GM06990 (cell line): Measurements from ENCODE around the gene NECTIN1.

Source experiments
- DNase-seq: peaks from one replicate; pipeline ENCODE4 v3.0.0-alpha.2; 2011; ENCODE audit not compliant: insufficient read length; ENCODE audit errors: extremely low read depth
- H3K27me3 ChIP-seq: replicated peaks from 2 replicates; pipeline ENCODE4 v1.6.0; 2011; ENCODE audit warnings: low read length; ENCODE audit not compliant: control insufficient read depth, insufficient read depth
- H3K36me3 ChIP-seq: 2 replicates; pipeline ENCODE4 v1.5.1; 2011; ENCODE audit warnings: low read length; ENCODE audit not compliant: control insufficient read depth, insufficient read depth
- H3K4me3 ChIP-seq: replicated peaks from 2 replicates; pipeline ENCODE4 v1.5.1; 2011; ENCODE audit warnings: low read depth, mild to moderate bottlenecking, control low read depth, low read length
- TF ChIP-seq, protein P1 (sequence below): IDR thresholded peaks from 2 replicates; pipeline ENCODE4 v1.5.1; 2011; ENCODE audit warnings: low read length, control low read depth, mild to moderate bottlenecking, inconsistent platforms; ENCODE audit not compliant: insufficient read depth, poor library complexity, severe bottlenecking

The NECTIN1 gene

DNA sequence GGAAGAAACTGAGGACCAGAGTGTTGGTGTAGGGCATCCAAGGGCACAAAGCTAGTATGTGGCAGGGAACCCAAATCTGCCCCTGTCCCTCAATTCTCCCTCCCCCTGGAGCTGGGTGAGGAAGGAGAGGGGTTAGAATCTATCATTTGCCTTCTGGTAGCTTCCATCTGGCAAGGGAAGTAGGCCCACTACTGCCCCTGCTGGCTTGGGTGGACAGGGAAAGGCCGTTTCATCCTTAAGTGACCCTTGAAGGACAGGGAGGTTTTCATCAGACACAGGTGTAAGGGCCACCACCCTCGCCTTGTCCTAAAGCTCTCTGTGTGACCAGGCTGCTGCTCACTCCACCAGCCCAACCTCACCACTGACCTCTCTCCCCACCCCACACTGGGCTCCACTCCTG is 22.1 kb downstream of the NECTIN1 start:
- no peaks in the 10 kb centered on the region for H3K27me3 ChIP-seq
- no peak for DNase-seq
- no peaks in the 10 kb centered on the region for H3K36me3 ChIP-seq
- H3K4me3 ChIP-seq = no peak overlapping the region
- TF ChIP-seq, protein P1, sequence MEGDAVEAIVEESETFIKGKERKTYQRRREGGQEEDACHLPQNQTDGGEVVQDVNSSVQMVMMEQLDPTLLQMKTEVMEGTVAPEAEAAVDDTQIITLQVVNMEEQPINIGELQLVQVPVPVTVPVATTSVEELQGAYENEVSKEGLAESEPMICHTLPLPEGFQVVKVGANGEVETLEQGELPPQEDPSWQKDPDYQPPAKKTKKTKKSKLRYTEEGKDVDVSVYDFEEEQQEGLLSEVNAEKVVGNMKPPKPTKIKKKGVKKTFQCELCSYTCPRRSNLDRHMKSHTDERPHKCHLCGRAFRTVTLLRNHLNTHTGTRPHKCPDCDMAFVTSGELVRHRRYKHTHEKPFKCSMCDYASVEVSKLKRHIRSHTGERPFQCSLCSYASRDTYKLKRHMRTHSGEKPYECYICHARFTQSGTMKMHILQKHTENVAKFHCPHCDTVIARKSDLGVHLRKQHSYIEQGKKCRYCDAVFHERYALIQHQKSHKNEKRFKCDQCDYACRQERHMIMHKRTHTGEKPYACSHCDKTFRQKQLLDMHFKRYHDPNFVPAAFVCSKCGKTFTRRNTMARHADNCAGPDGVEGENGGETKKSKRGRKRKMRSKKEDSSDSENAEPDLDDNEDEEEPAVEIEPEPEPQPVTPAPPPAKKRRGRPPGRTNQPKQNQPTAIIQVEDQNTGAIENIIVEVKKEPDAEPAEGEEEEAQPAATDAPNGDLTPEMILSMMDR = peak; percentile 18

DNA sequence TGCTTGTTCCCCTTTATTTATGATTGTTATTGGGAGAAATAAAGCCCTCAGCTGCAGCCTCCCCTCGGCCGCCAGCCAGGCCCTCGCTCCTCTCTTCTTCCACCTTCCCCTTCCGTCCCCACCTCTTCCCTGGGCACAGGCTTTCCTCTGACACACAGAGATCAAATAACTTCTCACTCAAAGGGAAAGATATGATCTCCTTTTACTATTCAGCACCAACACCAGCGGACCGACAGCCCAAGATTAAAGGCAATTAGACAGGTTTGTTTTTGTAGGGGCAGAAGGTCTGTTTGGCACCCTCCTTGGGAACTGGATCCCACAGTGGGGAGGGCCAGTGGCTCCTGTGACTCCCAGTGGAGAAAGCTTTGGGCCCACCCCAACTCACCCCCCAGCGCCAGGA is 23.0 kb downstream of the NECTIN1 start:
- Histone ChIP-seq H3K36me3 (no peaks in the 10 kb centered on the region), H3K4me3 (no peak overlapping the region), H3K27me3 (no peaks in the 10 kb centered on the region)
- TF ChIP-seq, protein P1 = no peak
- no peak for DNase-seq

DNA sequence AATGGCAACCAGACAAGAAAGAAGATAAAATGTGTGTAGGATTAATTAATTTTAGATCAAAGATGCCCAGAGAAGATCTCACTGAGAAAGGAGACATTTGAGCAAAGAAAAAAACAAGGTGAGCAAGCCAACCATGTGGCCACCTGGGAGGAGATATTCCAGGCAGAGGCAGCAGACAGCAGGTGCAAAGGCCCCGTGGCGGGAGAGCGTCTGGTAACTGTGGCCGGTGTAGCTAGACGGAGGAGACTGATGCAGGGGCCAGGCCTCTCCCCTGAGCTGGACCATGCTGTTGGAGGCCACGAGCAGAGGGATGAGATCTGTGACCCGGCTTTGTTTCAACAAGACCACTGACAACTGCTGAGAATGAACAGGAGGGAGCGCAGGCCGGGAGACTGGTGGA is 23.6 kb downstream of the NECTIN1 start:
- TF ChIP-seq, protein P1 = no peak
- DNase-seq = no peak
- no peak overlapping the region for H3K4me3 ChIP-seq
- no peaks in the 10 kb centered on the region for H3K36me3 ChIP-seq
- H3K27me3 ChIP-seq = no peaks in the 10 kb centered on the region

DNA sequence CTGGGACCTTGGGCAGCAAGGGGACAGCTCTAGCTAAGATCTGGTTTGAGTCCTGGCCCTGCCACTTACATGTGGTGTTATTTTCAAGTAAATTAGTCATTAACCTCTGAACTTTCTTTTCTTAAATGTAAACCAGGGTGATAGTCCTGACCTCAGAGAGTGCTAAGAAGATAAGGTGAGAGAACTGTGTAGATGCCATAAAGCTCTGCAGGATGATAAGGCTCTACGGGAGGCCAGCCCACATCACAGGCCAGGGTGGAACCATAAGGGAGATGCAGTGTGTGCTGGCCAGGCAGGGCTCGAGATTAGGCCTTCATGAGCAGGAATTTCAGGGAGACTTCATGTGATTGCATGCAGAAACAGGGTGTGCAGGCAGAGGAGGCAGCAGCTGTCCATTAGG is 24.2 kb downstream of the NECTIN1 start:
- TF ChIP-seq, protein P1 = no peak
- no peak overlapping the region for H3K4me3 ChIP-seq
- DNase-seq = no peak
- no peaks in the 10 kb centered on the region for H3K36me3 ChIP-seq
- no peaks in the 10 kb centered on the region for H3K27me3 ChIP-seq

DNA sequence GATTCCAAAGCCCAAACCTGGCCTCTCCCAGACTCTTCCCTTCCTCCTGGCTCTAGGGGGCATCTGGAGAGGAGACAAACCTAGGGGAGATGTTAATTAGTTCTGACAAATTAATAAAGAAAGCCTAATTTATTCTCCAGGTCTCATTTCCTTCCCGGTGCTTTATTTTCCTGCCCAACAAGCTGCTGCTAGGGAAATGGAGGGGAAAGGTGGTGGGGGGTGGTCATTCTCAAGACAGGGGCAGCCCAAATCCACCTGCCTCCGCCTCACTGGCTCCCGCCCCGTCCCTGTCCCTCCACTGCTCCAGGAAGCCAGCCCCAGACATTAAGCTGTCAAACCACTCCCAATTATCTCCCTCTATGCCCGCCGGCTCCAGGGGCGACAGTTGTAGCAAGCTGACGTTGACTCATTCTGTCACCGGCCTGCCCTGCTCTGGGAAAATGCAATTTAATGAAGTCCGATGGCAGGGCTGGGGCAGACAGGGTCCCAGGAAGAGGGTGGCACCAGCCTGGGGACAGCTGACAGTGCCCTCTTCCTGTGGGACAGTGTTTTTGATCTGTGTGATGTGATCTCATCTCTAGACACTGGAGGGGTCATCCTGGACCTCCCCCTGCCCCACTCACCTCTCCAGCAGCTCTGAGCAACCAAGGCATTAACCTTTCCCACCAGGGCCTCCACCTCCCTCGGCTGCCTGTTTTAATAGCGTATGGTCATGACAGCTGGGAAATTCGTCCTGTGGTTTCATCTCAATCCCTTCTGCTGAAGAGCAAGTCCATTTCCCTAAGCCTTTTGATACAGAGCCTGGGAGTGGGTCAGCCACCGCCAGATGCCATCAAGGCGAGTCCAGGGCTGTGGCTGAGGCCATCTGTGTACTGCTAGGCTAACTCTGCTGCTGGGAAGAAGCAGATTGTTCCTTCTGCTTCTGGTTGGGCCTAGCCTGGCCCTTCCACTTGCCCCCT is 27.1 kb downstream of the NECTIN1 start:
- Histone ChIP-seq H3K4me3 (no peak overlapping the region), H3K27me3 (no peaks in the 10 kb centered on the region), H3K36me3 (no peaks in the 10 kb centered on the region)
- DNase-seq = no peak
- TF ChIP-seq, protein P1 = no peak
